NCI-H526 (cell line): Measurements from ENCODE around the gene GPX4.

ENCODE experiments used
- DNase-seq, 2 experiments: peaks; one replicate each; lab custom pipeline; 2025; lab: John Stamatoyannopoulos, UW

The GPX4 gene

GRCh38 chr19:1068009-1069001 lies 35.5 kb upstream of the GPX4 start:
- DNase-seq, result no peak

DNA sequence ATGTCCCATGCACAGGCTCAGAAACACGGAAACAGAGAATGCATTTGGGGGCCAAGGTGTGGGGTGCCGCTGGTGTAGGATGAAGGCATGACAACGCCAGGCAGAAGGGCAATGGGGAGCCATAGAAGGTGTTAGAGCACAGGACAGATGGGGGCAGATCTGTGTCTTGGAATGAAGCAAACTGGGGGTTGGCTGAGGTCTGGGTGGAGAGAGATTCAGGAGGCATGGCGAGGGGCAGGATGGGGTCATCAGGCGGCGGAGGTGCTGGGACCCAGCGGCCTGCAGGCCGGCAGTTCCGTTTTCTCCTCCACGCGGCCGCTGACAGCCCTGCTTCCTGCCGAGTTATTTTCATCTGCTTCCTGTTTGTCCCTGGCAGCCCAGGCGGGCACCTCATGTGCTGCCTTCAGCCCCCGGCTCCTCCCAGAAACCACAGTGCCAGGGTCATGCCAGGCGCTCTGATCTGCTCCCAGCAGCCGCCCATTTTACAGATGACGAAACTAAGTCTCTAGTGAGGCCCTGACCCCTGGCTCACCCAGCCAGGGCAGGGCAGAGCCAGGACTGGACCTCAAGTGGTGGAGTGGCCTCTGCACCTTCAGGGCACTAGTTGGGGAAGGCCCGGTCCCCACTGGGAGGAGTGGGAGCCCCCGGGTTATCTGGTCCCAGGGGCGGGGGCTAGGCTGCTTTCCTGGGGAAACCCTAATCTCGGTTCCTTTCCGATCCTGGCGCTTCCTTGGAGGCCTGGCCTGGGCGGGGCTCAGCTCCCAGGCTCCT lies 34.6 kb upstream of the GPX4 start:
- DNase-seq, result no peak

DNA sequence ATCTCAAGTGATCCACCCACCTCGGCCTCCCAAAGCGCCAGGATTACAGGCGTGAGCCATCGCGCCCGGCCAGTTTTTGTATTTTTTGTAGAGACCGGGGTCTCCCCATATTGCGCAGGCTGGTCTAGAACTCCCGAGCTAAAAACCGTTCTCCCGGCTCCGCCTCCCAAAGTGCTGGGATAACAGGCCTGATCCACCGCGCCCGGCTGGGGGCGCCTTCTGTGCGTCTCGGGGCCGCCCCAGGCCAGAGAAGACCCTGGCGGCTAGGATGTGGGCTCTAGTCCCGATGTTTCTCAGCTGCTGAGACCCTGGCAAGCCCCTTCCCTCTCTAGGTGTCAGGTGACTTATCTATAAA lies 33.2 kb upstream of the GPX4 start:
- no peak for DNase-seq

DNA sequence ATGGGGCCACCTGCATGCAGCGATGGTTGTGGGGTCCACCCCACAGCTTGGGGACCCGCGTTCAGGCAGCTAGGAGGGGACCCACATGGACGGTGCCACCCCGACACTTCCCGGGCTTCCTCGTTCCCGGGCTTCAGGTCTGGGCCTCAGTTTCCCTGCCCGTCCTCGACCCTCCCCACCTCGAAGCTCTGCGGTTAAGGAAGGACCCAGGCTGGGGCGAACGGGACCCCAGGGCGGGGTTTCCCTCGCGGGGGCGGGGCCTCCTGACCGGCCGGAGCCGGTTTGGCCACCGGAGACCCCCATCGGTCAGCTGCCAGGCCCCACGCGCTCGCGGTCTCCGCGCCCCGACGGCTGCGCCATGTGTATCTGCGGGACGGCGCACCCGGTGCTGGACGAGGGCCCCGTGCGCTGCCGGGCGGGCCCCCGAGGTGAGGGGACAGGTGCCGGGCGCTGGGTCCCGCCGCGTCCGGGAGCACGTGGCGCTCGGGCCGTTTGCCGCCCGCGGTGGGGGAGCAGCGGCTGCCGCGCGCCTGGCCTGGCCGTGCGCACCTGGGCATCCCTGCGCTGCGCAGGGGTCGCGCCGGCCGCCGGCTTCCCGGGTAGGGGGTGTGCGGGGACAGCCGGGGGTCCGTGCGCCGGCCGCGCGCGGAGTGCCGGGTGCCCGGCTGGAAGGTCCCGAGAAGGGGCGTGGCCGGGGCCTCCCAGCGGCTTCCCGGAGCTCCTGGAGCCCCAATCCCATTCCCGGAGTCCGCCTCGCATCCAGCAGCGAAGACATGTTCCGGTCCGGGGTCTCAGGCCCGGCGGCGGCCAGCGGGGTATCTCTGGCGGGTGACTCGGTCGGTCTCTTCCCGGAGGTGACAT lies 32.6 kb upstream of the GPX4 start:
- DNase-seq, result no peak

GRCh38 chr19:1072371-1073015 lies 31.3 kb upstream of the GPX4 start:
- DNase-seq, result no peak

DNA sequence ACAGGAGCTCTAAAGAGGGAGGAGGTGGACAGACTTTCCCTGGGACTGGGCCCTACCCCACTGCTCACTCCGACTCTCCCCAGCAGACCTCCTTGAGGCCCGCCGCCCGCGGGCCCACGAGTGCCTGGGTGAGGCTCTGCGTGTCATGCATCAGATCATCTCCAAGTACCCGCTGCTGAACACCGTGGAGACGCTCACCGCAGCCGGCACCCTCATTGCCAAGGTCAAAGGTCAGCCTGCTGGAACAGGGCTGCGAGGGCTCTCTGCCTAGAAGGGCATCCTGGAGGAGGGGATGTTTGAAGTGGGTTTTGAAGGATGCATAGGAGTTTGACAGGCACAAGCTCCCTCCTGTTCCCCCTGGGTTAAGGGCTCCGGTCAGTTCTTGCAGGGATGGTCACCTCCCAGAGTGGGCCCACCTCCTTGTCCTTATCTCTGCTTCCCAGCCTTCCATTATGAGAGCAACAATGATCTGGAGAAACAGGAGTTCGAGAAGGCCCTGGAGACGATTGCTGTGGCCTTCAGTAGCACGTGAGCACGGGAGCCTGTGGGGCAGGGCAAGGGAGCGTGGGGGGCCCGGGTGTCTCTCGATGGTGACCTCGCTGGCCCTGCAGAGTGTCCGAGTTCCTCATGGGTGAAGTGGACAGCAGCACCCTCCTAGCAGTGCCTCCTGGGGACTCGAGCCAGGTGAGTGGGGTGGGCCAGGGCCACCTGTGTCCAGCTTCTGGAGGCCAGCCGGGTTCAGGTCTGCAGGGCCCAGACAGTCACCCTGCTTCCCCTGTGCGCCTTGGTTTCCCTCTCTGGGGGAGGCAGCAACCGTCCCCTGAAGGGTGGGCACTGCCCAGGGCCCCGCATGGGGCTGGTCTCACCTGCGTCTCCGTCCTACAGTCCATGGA lies 30.5 kb upstream of the GPX4 start:
- DNase-seq, result no peak

GRCh38 chr19:1073956-1074517 lies 29.8 kb upstream of the GPX4 start:
- DNase-seq, result no peak

GRCh38 chr19:1074544-1075283 lies 29.1 kb upstream of the GPX4 start:
- peak in 1 of 2 experiments; percentile 81 for DNase-seq

DNA sequence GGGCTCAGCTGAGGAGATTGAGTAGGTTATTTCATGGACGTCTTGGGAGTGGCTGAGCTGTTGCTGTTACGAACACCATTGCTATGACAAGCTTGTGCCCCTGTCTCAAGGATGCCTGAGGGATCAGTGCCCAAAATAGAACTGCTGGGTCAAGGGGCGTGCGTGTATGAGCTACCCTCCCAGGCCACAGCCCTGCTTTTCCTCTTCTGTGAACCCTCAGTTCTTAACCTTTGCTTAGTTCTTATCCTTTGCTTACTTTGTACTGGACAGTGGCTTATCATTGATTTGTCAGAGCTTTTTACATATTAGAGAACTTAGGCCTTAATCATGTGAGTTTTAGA lies 27.8 kb upstream of the GPX4 start:
- DNase-seq, result no peak

DNA sequence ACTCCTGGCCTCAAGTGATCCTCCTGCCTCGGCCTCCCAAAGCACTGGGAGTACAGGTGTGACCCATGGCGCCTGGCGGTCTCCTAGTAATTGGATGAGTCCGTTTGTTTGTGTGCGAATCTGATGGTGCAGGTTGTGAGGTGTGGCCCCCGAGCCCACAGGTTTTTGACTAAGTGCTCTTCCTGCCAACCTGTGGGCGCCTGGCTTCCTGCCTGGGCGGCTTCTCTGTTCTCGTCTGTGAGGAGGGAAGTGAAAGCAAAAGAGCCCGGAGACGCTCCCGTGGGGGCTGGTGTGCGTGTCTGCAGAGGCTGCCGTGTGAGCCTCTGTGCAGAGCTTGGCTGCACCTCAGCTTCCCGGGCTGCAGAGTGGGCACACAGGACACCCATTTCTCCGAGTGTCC lies 26.8 kb upstream of the GPX4 start:
- DNase-seq, result no peak

- DNase-seq, result peak in 1 of 2 experiments; percentile 71
These were observed 24.2 kb upstream of the GPX4 start for GRCh38 chr19:1079566-1080111.

DNA sequence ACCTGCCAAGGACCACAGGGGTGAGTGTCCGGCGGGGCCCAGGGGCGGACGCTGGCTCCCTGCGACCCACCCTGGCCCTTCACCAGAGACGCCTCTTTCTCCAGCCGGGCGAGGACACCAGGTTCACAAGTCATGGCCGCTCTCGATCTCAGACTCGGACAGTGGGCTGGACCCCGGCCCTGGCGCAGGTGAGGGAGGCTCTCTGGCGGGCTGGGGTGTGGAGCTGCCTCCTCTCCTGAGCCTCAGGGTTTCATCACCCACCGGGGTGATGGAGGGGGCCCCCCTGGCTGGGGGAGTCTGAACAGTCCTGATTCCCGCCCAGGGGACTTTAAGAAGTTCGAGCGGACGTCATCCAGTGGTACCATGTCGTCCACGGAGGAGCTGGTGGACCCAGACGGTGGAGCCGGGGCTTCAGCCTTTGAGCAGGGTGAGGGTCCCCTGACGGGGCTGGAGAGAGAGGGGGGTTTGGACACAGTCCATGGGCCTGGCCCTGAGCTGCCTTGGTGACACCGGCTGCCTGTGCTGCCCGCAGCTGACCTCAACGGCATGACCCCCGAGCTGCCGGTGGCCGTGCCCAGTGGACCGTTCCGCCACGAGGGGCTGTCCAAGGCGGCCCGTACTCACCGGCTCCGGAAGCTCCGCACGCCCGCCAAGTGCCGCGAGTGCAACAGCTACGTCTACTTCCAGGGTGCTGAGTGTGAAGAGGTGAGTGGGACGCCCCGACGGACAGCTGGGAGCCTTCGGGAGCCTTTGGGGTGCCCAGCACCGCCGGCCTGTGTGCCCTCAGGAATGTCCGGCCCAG lies 23.2 kb upstream of the GPX4 start:
- no peak for DNase-seq

GRCh38 chr19:1081301-1082164 lies 22.3 kb upstream of the GPX4 start:
- DNase-seq, result peak in 1 of 2 experiments; percentile 70

DNA sequence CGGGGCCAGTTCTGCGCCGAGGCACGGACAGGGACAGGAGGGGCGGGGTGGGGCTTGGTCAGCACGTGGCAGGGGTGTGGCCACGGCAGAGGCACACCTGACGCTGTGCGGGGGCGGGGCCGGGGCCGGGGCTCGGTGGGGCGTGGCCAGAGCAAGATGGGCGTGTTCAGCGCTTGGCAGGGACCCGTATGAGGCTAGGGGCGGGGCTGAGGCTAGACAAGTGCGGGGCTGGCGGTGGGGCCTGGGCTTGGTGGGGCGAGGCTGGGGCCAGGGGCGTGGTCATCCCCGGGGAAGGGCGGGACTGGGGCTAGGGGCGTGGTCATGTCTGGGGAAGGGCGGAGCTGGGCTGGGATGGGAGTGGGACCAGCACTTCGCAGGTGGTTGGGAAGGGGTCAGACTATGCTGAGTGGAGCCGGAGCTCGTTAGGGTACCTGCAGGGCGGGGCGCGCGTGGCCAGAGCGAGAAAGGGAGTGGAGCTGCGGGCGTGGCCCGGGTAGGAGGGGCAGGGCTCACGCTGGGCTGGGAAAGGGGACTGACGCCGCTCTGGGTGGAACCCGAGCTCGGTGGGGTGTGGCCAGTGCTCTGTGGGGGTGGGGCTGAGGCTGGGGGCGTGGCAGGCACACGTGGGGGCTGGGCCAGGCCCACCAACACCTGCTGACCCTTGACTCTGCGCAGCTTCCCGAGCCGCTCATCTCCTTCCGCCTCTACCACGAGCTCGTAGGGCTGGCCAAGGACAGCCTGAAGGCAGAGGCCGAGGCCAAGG lies 21.4 kb upstream of the GPX4 start:
- DNase-seq, result peak; percentile 80 to 94

- no peak for DNase-seq
These were observed 20.6 kb upstream of the GPX4 start for GRCh38 chr19:1082928-1083816.
